ENCODE results near the gene LRP1B. TPM values are rescaled to one million over a fixed set of nuclear protein-coding genes. Genes with fewer than 3 reads are reported as not detected.

The LRP1B gene

DNA sequence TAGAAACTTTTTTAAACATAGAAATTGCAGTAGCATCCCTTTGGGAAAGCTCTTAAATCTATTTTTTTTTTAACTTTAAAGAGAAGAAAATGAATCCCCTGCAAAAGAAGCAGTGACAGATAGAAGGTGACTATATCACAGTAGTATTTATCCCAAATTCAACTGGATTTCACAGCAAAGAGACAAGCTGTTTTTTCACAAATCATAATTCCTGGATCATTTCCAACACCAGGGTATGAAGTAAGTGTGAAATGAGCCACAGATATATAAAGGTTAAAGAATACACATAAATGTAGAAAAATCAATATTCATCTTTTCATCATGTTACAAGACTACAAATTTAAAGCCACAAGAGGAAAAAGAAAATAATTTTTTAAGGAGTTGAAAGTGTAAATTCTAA, 1945.7 kb downstream of the LRP1B start:
- H3K36me3 ChIP-seq (ENCODE audit: control insufficient read depth, insufficient read depth, low read length), result no peaks in the 10 kb centered on the region
- no peak overlapping the region for H2BK120ac ChIP-seq (ENCODE audit: low read depth, low read length)
- H3K56ac ChIP-seq (ENCODE audit: low read length), result no peak overlapping the region
- no peaks in the 10 kb centered on the region for H3K27me3 ChIP-seq (ENCODE audit: insufficient read depth, low read length, poor library complexity)
- no peaks in the 10 kb centered on the region for H3K79me2 ChIP-seq (ENCODE audit: control insufficient read depth, insufficient read depth, low read length)
- H3K4ac ChIP-seq (ENCODE audit: low read depth, low read length), result no peak overlapping the region
- H3K27ac ChIP-seq (ENCODE audit: low read depth, low read length), result no peak overlapping the region
- H3K4me1 ChIP-seq (ENCODE audit: control insufficient read depth, low read depth, low read length), result no peaks in the 10 kb centered on the region
- H3K9ac ChIP-seq (ENCODE audit: low read length), result no peak overlapping the region
- no peak for DNase-seq
- no peak overlapping the region for H3K4me2 ChIP-seq (ENCODE audit: low read length)
- H2BK5ac ChIP-seq (ENCODE audit: low read length), result no peak overlapping the region
- no peak overlapping the region for H4K5ac ChIP-seq (ENCODE audit: low read length)
- no peak overlapping the region for H3K18ac ChIP-seq (ENCODE audit: low read length)
- no peak overlapping the region for H2BK15ac ChIP-seq (replicated peaks; ENCODE audit: low read depth)
- no peak overlapping the region for H2AK5ac ChIP-seq (ENCODE audit: low read length)
- H4K8ac ChIP-seq (ENCODE audit: low read depth, low read length), result no peak overlapping the region
- H3K23ac ChIP-seq (ENCODE audit: low read length), result no peak overlapping the region
- H3K4me3 ChIP-seq (ENCODE audit: low read length), result no peak overlapping the region
- H3K79me1 ChIP-seq (ENCODE audit: low read length), result no peaks in the 10 kb centered on the region

DNA sequence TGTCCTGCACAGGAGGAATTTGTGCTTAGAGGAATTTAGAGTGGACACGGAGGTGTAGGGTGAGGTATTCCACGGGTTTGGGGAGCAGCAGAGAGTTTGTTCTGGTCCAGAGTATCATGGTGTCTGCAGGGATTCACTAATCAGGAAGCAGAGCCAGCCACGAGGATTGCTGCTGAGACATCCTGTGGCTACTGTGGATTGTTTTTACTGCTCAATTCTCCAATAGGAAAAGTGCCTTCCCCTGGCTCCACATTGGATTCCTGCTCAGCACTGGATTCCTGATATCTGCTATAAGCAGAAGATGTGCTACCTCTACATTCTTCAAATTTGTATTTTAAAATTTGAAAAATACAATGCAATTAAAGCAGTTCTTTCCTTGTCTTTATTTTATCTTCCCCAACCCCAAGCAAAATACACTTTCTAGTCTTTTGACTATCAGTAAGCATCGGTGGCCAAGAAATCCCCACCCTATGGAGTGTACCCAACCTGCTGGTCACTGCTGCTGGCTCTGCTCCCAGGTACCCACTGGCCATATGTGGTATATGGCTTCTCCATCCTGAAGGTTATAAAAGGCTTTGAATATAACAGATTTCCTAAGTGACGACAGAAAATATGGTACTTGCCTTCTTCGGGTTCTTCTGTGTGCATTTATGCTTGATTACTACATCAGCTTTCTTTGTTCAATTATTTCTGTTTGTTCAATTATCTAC, 1947.6 kb downstream of the LRP1B start:
- H2BK120ac ChIP-seq (ENCODE audit: low read depth, low read length), result no peak overlapping the region
- H3K27ac ChIP-seq (ENCODE audit: low read depth, low read length), result no peak overlapping the region
- H4K8ac ChIP-seq (ENCODE audit: low read depth, low read length), result no peak overlapping the region
- H3K4ac ChIP-seq (ENCODE audit: low read depth, low read length), result no peak overlapping the region
- no peak overlapping the region for H3K56ac ChIP-seq (ENCODE audit: low read length)
- DNase-seq, result no peak
- no peaks in the 10 kb centered on the region for H3K79me2 ChIP-seq (ENCODE audit: control insufficient read depth, insufficient read depth, low read length)
- H3K4me3 ChIP-seq (ENCODE audit: low read length), result no peak overlapping the region
- H3K23ac ChIP-seq (ENCODE audit: low read length), result no peak overlapping the region
- WGBS (ENCODE audit: extremely low coverage, insufficient coverage, low lambda C conversion rate), result no CpG with 5 or more reads among the region's 6 CpGs
- no peak overlapping the region for H2AK5ac ChIP-seq (ENCODE audit: low read length)
- H3K27me3 ChIP-seq (ENCODE audit: insufficient read depth, low read length, poor library complexity), result no peaks in the 10 kb centered on the region
- H3K4me1 ChIP-seq (ENCODE audit: control insufficient read depth, low read depth, low read length), result no peaks in the 10 kb centered on the region
- H3K4me2 ChIP-seq (ENCODE audit: low read length), result no peak overlapping the region
- no peaks in the 10 kb centered on the region for H3K79me1 ChIP-seq (ENCODE audit: low read length)
- H3K9ac ChIP-seq (ENCODE audit: low read length), result no peak overlapping the region
- no peak overlapping the region for H3K18ac ChIP-seq (ENCODE audit: low read length)
- no peak overlapping the region for H2BK15ac ChIP-seq (replicated peaks; ENCODE audit: low read depth)
- no peak overlapping the region for H4K5ac ChIP-seq (ENCODE audit: low read length)
- no peak overlapping the region for H2BK5ac ChIP-seq (ENCODE audit: low read length)
- H3K36me3 ChIP-seq (ENCODE audit: control insufficient read depth, insufficient read depth, low read length), result no peaks in the 10 kb centered on the region

Small RNA genes lying within 50 kb of the gene (small RNA-seq; reads per million reads assigned to genes)
- gene AC068287.1 (ENCODE audit: insufficient read depth) (not detected), gene MTCO1P44 (ENCODE audit: insufficient read depth) (not detected), gene RF00019 (ENCODE audit: insufficient read depth) (not detected), gene RF02271 (ENCODE audit: insufficient read depth) (not detected), gene RNU6-904P (ENCODE audit: insufficient read depth) (not detected)
